Measurements from ENCODE around the gene BPTF.
"Not testable (repeated sequence)": the region's sequence is repeated elsewhere in the genome, so short reads cannot be mapped to it uniquely, and the experiment has no call there.

The BPTF gene

GRCh38 chr17:67863624-67864247 lies 38.4 kb downstream of the BPTF start:
- in situ Hi-C loops (cut with MboI; ENCODE audit: low pct_unique_long_range_greater_than_20kb, low sequenced_read_pairs) = no loop called here
- no peak for DNase-seq

- in situ Hi-C loops (cut with MboI; ENCODE audit: low pct_unique_long_range_greater_than_20kb, low sequenced_read_pairs) = no loop called here
Measured at GRCh38 chr17:67865438-67865837, 40.1 kb downstream of the BPTF start.

GRCh38 chr17:67867591-67867990 lies 42.3 kb downstream of the BPTF start:
- in situ Hi-C loops (cut with MboI; ENCODE audit: low pct_unique_long_range_greater_than_20kb, low sequenced_read_pairs) = no loop called here
- DNase-seq = peak; percentile 78

More at GRCh38 chr17:67865438-67865837, 40.1 kb downstream of the BPTF start:
- no peak for DNase-seq

GRCh38 chr17:67868176-67868575 lies 42.9 kb downstream of the BPTF start:
- DNase-seq = no peak
- in situ Hi-C loops (cut with MboI; ENCODE audit: low pct_unique_long_range_greater_than_20kb, low sequenced_read_pairs) = no loop called here

- in situ Hi-C loops (cut with MboI; ENCODE audit: low pct_unique_long_range_greater_than_20kb, low sequenced_read_pairs) = no loop called here
- DNase-seq = no peak
Measured at GRCh38 chr17:67879662-67880061, 54.4 kb downstream of the BPTF start.

- in situ Hi-C loops (cut with MboI; ENCODE audit: low pct_unique_long_range_greater_than_20kb, low sequenced_read_pairs) = no loop called here
- no peak for DNase-seq
Measured at GRCh38 chr17:67881083-67881482, 55.8 kb downstream of the BPTF start.

- in situ Hi-C loops (cut with MboI; ENCODE audit: low pct_unique_long_range_greater_than_20kb, low sequenced_read_pairs) = no loop called here
- no peak for DNase-seq
Measured at GRCh38 chr17:67884741-67885140, 59.4 kb downstream of the BPTF start.

GRCh38 chr17:67891481-67892119 lies 66.3 kb downstream of the BPTF start:
- in situ Hi-C loops (cut with MboI; ENCODE audit: low pct_unique_long_range_greater_than_20kb, low sequenced_read_pairs) = no loop called here
- peak; percentile 9 for DNase-seq

- in situ Hi-C loops (cut with MboI; ENCODE audit: low pct_unique_long_range_greater_than_20kb, low sequenced_read_pairs) = no loop called here
- DNase-seq = no peak
Measured at GRCh38 chr17:67902511-67903231, 77.4 kb downstream of the BPTF start.

- DNase-seq; in situ Hi-C loops (cut with MboI; ENCODE audit: low pct_unique_long_range_greater_than_20kb, low sequenced_read_pairs): not testable (repeated sequence)
Measured at GRCh38 chr17:67905298-67905697, 80.0 kb downstream of the BPTF start.

- peak; percentile 10 for DNase-seq
- in situ Hi-C loops (cut with MboI; ENCODE audit: low pct_unique_long_range_greater_than_20kb, low sequenced_read_pairs) = not testable (repeated sequence)
Measured at GRCh38 chr17:67910117-67910803, 85.0 kb downstream of the BPTF start.

GRCh38 chr17:67911059-67911782 lies 85.9 kb downstream of the BPTF start:
- in situ Hi-C loops (cut with MboI; ENCODE audit: low pct_unique_long_range_greater_than_20kb, low sequenced_read_pairs) = no loop called here
- no peak for DNase-seq

GRCh38 chr17:67912088-67912487 lies 86.8 kb downstream of the BPTF start:
- no peak for DNase-seq
- in situ Hi-C loops (cut with MboI; ENCODE audit: low pct_unique_long_range_greater_than_20kb, low sequenced_read_pairs) = no loop called here

GRCh38 chr17:67912656-67913055 lies 87.4 kb downstream of the BPTF start:
- in situ Hi-C loops (cut with MboI; ENCODE audit: low pct_unique_long_range_greater_than_20kb, low sequenced_read_pairs) = no loop called here
- DNase-seq = no peak

- in situ Hi-C loops (cut with MboI; ENCODE audit: low pct_unique_long_range_greater_than_20kb, low sequenced_read_pairs) = no loop called here
- DNase-seq = no peak
Measured at GRCh38 chr17:67920212-67920611, 94.9 kb downstream of the BPTF start.

- no peak for DNase-seq
- in situ Hi-C loops (cut with MboI; ENCODE audit: low pct_unique_long_range_greater_than_20kb, low sequenced_read_pairs) = no loop called here
Measured at GRCh38 chr17:67922503-67922902, 97.2 kb downstream of the BPTF start.

- in situ Hi-C loops (cut with MboI; ENCODE audit: low pct_unique_long_range_greater_than_20kb, low sequenced_read_pairs); DNase-seq: not testable (repeated sequence)
Measured at GRCh38 chr17:67928842-67929241, 103.5 kb downstream of the BPTF start.

GRCh38 chr17:67931227-67931626 lies 105.9 kb downstream of the BPTF start:
- in situ Hi-C loops (cut with MboI; ENCODE audit: low pct_unique_long_range_greater_than_20kb, low sequenced_read_pairs) = no loop called here
- DNase-seq = no peak

GRCh38 chr17:67942810-67943209 lies 117.5 kb downstream of the BPTF start:
- in situ Hi-C loops (cut with MboI; ENCODE audit: low pct_unique_long_range_greater_than_20kb, low sequenced_read_pairs) = no loop called here
- peak; percentile 13 for DNase-seq
